CD4-positive, alpha-beta T cell treated with Interleukin-17A for 1 hour (primary cell): ENCODE measurements around the gene DNTT.
"Not testable (repeated sequence)": the region's sequence is repeated elsewhere in the genome, so short reads cannot be mapped to it uniquely, and the experiment has no call there.

ENCODE experiments used
- DNase-seq: peaks from one replicate; pipeline ENCODE4 v3.0.0-alpha.2; 2020

DNTT gene

GRCh38 chr10:96276831-96277230 lies 27.4 kb upstream of the DNTT start:
- DNase-seq: no peak

GRCh38 chr10:96279191-96279641 lies 25.0 kb upstream of the DNTT start:
- DNase-seq: no peak

- no peak for DNase-seq
These were observed 23.4 kb upstream of the DNTT start for GRCh38 chr10:96280859-96281258.

GRCh38 chr10:96281444-96282029 lies 22.7 kb upstream of the DNTT start:
- DNase-seq: no peak

GRCh38 chr10:96283351-96283750 lies 20.9 kb upstream of the DNTT start:
- no peak for DNase-seq

GRCh38 chr10:96283756-96284155 lies 20.5 kb upstream of the DNTT start:
- no peak for DNase-seq

GRCh38 chr10:96285331-96285752 lies 18.9 kb upstream of the DNTT start:
- DNase-seq: no peak

- DNase-seq: no peak
These were observed 16.7 kb upstream of the DNTT start for GRCh38 chr10:96287392-96288105.

- DNase-seq: no peak
These were observed 16.0 kb upstream of the DNTT start for GRCh38 chr10:96288151-96288621.

GRCh38 chr10:96289218-96289910 lies 14.9 kb upstream of the DNTT start:
- no peak for DNase-seq

- DNase-seq: no peak
These were observed 13.7 kb upstream of the DNTT start for GRCh38 chr10:96290368-96291133.

GRCh38 chr10:96292971-96293920 lies 11.0 kb upstream of the DNTT start:
- peak; percentile 14 for DNase-seq

- no peak for DNase-seq
These were observed 8.8 kb upstream of the DNTT start for GRCh38 chr10:96295475-96295874.

GRCh38 chr10:96297486-96297885 lies 6.7 kb upstream of the DNTT start:
- DNase-seq: no peak

GRCh38 chr10:96298362-96298761 lies 5.9 kb upstream of the DNTT start:
- no peak for DNase-seq

- no peak for DNase-seq
These were observed 4.9 kb upstream of the DNTT start for GRCh38 chr10:96299383-96299782.

GRCh38 chr10:96301616-96302015 lies 2.6 kb upstream of the DNTT start:
- DNase-seq: no peak

- DNase-seq: no peak
These were observed 785 bp downstream of the DNTT start for GRCh38 chr10:96305019-96305418.

GRCh38 chr10:96306516-96306915 lies 2.3 kb downstream of the DNTT start:
- no peak for DNase-seq

- DNase-seq: not testable (repeated sequence)
These were observed 4.6 kb downstream of the DNTT start for GRCh38 chr10:96308854-96309253.

GRCh38 chr10:96309628-96310320 lies 5.5 kb downstream of the DNTT start:
- no peak for DNase-seq
